GM21529 (cell line): Measurements from ENCODE around the gene NPDC1.

Experiments used
- ATAC-seq: cut with Tn5 transposase; IDR thresholded peaks from one replicate; pipeline ENCODE4 v1.9.1; 2021; ENCODE audit not compliant: unreplicated experiment

The NPDC1 gene

DNA sequence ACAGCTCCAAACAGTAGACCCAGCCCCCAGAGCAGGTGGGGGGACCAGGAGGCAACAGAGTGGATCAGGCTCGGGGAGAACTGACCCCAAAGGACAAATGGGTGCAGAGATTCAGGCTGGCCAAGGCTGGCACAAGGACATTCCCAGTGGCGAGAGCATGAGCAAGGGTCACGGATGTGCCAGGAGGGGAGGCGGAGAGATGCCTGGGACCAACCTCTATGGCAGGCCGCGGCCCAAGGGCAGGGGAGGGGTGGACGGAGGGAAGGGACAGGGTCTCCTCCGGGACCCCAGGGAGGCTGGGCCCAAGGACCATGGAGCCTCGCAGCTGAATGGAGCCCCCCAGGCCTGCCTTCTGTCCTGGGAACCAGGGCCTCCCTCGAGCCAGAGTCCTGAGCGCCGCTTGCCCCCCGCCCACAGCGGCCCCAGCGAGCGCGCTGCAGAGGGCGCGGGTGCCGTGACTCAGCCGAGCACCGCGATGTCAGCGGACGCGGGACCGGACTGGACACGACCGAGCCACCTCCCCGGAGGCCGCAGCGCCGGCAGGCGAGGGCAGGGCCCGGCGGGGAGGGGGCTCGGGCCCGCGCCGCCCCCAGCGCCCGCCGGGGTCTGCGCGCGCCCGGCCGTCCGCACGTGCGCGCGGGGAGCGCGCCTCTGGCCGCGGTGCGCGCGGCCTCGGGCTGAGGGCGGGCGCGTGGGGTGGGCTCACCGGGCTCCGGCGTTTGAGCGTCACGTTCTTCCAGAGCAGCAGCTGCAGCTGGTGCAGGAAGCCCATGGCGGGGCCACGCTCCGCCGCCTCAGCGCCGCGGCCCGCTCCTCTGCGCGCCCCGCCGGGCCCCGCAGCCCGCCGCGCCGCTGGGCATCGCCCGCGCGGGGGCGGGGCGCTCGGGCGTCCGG lies 18.4 kb downstream of the NPDC1 start, which contains the start of gene ABCA2:
TSS of gene ABCA2 (minus strand) at position 869 of the 894 bp plus-strand sequence. CDS start at position 772, 97 bp downstream.
- ATAC-seq: no peak

DNA sequence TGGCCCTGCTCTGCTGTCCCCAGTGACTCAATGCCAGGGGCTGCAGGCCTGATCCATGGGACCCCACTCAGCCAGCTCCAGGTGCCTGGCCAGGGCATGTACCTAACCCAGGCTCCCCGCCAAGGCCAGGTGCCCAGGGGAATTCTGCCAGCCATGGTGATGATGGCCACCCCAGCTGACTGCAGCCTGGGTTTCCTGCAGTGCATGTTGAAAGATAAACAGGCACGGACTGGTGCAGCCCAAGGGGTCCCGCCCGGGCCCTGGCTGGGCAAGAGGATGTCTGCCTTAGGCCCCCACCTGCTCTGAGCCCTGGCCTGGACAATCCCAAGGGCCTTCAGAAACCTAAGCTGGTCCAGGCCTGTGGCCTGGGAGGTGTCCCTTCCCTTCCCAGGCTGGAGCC lies 19.1 kb downstream of the NPDC1 start:
- ATAC-seq: no peak

DNA sequence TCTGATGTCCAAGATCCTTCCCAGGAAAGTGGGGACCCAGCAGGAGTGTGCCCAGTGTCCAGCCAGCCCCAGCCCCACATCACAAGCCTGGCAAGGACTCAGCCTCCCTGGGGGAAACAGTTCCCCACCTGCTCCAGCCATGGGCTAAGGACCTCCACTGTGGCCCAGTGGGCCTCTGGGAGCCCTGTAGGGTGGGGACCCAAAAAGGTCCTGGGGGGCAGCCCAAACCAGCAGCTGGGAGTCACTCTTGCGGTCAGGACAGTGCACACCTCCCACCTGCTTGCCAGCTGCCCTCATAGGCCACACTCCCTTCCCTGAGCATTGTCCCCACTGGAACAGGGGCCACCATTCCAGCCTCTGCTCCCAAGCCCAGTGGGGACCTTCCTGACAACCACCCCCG lies 19.6 kb downstream of the NPDC1 start:
- ATAC-seq: no peak

DNA sequence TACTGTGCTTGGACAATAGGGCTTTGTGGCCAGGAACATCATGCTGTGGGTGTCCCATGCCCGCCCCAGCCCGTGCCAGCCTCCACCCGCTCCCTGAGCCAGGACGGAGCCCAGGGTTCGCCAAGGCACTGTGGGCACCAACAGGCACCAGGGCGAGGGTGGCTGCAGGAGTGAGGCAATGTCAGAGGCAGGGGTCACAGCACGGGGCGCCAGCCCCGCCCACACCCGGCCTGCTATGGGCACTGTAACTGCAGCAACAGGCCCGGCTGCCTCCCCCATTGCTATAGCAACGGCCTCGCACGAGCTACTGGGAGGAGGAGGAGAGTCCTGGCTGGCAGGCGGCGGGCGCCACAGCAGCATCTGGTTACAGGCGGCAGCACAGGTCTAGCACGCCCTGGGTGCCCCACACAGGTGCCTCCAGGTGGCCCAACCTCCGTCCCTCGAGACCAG lies 20.4 kb downstream of the NPDC1 start:
- no peak for ATAC-seq

DNA sequence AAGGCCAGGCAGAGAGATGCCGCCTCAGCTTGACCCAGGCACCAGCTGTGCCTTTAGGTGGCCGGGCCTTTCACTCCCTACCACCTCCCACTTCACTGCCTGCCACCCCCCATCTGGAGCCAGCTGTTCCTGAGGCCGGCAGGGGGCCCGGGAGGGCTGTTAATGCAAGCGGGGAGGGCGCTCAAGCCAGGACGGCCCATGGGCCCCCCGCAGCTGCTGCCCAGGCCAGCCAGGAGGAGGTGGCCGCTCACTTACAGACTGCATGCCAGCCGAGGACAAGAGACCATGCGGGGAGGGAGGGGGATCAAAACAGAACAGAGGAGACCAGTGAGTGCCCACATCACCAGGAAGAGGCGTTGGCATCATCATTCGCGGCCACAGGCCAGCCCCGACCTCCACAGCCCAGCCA lies 22.4 kb downstream of the NPDC1 start:
- no peak for ATAC-seq

DNA sequence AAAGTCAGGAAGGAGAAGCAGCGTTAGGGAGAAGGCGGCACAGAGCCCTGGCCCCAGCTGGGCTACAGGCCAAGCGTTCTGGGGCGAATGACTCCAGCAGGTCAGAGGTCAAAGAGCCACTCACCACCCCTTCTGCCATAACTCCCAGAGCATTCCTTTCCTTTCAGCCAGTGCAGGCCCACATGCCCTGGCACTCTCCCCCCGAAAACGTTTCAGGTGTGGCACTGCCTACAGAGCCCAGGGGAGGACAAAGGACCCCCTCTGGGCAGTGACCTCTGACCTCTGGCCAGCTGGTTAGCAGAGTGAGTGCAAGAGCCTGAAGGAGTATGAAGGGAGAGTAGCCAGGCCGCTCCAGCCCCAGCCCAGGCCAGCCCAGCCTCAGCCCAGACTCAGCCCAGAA lies 22.8 kb downstream of the NPDC1 start:
- ATAC-seq: no peak

DNA sequence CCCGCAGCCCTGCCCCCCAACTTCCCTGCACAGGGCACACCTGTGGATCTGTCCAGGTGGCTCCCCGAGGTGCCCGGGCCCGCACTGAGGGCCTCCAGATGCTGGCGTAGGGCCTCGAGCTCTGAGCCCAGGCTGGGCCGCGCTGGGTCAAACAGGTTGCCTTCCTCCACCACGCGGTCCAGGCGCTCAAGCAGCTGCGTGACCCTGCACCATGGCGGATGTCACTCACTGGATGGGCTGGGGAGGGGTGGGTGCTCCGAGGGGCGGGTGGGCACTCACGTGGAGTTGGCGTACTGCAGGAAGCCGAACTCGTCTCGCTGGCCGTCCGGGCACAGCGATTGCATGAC lies 23.3 kb downstream of the NPDC1 start:
- ATAC-seq: no peak

DNA sequence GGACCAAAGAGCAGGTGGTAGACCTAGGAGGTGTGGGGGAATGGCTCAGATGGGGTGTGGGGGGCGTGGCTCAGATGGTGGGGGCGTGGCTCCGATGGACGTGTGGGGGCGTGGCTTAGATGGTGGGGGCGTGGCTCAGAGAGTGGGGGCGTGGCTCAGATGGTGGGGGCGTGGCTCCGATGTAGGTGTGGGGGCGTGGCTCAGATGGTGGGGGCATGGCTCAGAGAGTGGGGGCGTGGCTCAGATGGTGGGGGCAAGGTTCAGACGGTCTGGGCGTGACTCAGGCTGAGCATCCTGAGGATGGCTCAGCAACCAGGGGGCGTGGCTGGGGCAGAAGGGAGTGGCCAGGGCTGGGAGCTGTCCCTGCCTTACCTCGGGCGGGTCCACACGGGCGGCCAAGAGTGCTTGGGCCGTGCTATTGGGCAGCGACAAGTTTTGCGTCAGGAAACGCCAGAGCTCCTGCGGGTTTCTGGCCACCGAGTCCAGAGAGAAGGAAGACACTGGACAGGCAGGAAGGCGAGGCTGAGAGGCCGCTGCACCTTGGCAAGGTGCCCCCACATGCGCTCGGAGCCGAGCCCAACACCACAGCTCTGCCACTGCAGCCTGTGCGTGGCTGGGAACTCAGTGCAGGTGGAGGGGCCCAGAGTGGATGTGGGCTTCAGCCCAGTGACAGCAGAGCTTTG lies 23.9 kb downstream of the NPDC1 start:
- ATAC-seq: no peak

DNA sequence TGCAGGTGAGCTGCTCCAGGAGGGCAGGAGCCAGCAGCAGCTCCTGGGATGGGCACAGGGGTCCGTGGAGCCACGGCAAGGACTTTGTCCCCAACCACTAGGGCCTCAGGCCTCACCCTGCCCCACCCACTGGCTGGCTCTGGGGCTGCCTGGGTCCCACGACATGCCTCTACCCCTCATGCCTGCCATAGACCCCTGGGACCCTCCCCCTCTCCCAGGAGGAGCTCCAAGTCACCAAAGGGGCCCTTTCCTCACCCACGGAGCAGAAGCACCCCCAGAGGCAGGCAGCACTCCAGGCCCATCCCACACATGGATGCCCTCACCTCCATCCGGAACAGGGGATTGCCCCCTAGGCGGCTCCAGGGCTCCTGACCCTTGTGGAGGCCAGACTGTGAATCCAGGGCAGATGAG lies 24.4 kb downstream of the NPDC1 start:
- no peak for ATAC-seq

DNA sequence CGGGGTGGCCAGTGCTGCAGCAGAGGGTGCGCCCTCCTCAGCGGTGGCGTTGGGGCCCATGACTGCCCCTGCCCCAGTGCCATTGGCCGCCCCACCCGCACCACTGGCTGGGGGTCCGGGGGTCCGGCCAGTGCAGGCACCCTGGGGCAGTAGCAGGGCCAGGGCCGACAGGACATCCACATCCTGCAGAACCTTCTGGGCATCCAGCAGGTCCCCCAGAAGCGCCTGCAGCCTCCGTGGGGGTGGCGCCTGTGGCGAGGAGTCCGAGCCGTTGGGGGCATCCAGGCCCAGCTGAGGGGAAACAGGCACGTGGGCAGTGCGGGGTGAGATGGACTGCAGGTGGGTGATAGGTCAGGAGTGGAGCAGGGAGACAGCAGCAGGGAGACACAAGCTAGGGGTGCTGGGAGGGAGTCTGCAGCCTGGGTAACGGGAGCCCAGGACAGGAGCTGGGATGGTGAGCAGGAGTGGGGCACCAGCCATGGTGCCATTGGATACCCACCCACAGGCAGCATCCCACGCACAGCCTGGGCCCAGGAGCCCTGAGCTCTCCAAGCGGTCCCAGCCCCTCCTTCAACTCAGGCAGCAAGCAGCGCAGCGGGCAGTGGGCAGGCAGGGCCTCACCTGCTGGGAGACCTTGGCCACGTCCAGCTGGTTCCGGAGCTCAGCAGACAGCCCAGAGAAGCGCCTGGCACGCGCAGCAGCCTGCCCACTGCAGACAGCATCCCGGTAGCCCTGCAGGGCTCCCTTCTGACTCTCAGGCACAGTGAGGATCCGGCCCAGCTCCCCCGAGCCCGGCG lies 25.0 kb downstream of the NPDC1 start:
- no peak for ATAC-seq

DNA sequence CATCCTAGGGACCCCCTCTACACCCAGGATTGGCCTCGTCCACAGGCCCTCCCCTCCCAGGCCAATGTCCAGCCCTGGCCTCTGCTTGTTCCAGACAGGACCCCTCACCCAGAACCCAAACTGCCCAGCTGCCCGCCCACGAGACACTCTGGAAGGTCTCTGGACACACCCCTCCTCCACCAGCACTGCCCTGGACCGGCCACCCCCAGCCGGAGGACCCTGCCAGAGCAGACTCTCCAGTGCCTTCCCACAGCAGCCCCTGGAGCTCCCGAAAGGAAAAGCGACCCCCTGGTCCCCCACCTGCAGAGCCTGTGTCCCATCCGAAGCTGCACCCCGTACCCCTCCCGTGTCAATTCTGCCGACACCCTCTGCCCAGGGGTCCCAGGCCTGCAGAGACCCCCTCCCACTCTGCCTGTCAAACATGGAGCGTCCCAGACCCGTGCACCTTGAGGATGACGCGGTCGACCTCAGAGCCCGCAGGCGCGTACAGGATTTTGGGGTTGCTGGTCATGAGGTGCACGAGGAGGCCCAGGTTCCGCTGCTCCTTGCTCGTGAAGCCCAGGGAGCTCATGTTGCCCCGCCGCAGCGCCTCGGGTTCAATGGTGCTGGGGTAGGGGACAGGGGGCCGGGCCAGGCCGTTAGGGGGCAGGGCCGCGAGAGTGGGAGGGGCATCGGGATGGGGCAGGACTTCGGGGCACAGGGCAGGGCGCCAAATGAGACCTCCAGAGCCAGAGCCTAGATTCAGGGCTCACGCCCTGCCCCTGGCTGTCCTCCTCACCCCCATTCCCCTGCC lies 25.9 kb downstream of the NPDC1 start:
- ATAC-seq: no peak

DNA sequence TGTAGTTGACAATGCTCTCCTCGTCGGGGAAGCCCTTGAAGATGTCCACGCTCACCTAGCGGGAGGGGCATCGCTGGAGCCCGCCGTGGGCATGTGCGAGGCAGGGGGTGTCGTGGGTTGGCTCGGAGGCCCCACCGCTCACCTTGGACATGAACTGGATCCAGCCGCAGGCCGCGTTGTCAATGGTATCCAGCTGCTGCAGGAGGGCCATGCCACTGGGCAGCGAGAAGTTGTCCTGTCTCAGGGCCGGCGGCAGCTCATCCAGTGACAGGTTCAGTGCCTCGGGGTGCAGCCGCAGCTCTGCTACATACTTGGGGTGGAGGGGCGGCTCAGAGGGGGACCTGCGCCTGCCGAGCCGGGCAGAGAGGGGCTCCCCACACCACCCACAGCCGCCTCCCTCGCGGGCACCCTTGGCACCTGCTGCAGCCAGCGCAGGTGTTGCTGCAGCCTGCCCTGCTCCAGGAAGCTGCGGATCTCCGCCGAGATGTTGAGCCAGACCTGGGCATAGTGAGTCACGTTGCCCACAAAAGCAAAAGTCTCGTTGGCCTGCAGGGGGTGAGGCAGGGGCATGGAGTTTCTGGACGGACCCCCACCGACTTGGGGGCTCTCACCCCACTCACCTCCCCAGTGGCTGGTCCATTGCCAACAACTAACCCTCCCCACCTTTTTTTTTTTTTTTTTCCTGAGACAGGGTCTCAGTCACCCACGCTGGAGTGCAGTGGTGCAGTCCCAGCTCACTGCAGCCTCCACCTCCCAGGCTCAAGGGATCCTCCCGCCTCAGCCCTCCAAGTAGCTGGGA lies 27.0 kb downstream of the NPDC1 start:
- no peak for ATAC-seq

DNA sequence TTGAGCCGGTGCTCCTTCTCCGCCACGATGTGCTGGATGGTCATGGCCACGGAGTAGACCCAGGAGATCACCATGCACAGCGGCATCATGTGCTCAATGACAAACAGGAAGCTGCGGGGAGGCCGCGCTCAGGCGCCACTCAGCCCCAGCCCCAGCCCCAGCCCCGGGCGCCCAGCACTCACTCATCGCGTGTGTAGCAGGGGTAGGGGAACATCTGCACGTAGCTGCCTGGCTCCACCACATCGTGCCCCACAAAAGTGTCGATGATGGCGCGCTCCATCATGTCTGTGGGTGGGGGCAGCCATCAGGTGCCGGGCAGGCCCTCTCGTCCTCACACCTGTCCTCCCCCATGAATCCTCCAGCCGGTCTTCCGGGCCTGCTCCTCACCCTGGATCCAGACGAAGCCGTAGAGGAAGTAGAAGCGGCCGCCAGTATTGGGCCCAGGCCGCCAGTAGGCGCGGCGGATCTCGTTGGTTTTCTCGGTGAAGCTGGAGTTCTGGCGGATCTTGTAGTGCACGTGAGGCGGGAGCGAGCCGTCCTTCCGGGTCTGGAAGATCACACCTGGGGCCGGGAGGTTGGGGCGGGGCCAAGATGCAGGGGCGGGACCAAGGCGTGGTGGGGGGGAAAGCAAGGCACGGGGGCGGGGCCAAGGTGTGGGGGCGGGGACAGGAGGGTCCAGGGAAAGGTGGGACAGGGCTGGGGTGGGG lies 28.0 kb downstream of the NPDC1 start:
- ATAC-seq: no peak

DNA sequence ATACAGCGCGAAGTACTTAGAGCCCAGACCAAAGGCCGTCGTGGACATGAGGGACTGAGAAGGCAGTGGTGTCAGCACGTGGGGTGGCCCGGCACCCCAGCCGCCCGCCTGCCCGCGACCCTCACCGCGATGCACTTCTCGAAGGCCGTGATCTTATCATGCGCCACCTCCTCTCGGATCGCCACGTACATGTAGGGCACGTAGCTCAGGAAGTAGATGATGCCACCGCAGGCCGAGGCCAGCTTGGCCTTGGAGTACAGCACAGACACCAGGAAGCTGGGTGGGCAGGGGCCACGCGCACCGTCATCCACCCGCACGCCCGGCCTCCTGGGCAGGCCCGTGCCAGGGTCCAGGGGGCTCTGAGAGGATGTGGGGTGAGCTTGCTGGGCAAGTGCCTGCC lies 28.9 kb downstream of the NPDC1 start:
- ATAC-seq: no peak

DNA sequence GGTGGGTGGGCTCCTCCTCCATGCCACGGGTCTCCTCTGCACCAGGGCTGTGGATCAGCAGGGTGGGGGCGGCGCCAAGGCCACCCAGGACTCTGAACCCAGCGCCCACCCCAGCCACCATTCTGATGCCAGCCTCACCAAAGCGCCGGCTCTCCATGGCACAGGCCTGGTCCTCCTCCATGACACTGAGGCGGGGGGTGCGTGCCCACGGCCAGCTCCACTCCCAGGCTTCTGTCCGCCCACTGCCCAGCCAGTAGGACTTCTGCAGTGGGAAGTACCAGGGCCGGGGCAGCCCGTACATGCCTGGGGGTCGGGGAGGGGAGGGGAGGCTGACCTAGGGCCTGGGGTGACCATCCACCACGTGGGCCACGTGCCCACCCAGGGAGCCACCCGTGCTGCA lies 29.5 kb downstream of the NPDC1 start:
- ATAC-seq: no peak

DNA sequence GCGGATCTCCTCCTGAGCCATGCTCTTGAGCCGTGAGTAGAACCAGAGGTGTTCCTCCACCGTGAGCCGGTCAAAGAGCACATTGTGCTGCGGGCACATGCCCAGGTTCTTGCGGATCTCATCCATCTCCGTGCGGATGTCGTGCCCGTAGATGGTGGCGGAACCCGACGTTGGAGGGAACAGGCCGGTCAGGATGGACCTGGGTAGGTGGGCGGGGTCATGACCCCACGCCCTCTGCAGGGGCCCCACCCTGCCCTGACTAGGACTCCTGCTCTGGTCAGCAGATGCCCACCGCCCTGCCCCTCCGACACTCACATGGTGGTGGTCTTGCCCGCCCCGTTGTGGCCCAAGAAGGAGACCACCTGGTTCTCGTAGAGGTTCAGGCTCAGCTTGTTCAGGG lies 30.0 kb downstream of the NPDC1 start:
- ATAC-seq: no peak

DNA sequence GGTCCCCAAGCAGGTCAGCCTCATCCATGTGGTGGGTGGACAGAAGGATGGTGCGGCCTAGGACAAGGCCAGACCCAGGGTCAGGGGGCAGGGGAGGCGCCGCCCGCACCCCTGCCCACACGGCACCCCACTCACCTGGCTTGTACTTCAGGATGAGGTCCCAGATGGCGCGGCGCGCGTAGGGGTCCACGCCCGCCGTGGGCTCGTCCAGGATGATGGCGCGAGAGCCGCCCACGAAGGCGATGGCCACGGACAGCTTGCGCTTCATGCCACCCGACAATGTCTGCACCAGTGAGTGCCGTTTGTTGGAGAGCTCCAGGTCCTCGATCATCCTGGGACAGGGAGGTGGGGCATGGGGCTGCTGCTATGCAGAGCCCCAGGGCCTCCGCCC lies 30.4 kb downstream of the NPDC1 start:
- ATAC-seq: no peak

DNA sequence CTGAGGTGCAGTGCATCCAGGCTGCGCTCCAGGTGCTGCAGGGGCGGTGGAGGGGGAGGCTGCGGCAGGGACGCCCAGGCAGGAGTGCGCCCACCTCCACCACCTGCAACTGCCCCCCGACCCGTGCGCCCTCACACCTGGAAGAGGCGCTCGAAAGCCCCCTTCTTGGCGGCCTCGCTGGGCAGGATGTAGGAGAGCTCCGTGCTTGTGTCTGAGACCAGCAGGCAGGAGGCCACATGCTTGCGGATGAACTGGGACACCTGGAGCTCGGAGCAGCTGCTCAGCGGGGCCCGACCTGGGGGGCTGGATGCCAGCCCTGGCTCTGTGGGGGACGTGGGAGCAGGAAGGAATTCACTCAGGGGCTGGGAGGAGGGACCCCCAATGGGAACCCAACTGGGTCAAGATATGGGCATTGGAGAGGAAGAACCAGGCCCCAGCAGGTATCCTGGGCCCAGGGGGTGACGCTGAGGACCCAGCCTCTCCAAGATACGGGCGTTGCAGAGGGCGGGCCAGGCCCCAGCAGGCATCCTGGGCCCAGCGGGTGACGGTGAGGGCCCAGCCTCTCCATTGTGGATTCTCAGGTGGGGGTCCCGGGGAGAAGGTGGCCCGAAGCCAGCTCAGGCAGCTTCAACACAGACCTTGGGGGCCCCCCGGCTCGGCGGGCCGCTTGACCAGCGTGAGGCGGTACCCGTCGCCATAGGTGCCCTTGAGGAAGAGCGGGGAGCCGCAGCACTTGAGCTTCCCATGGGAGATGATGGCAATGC lies 31.0 kb downstream of the NPDC1 start:
- no peak for ATAC-seq

DNA sequence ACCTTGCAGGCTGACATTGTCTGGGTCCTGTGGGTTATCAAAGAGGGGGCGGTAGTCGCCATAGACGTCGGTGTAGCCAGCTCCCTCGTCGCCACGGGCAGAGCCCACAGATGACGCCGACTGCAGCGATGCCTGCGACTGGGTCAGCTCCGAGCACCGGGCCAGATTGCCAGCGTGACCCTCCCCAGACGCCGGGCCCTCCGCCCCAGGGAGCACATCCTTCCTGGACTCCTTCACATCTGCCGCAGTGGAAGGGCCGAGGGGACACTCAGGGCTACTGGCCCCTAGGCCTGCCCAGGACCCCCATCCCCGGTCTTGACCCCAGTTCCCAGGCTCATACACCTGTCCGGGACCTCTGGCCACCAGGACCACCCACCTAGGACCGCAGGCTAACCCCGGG lies 31.8 kb downstream of the NPDC1 start:
- ATAC-seq: no peak
